BLaER1 (cell line): ENCODE data around the gene NDUFS8.

Experiments
- H3K27ac ChIP-seq: shearing (Covaris generic); formaldehyde crosslinking; 2 replicates; pipeline ENCODE4 v1.8.1; 2022
- H3K27me3 ChIP-seq: shearing (Covaris generic); formaldehyde crosslinking; 2 replicates; pipeline ENCODE4 v1.8.1; 2022
- H3K36me3 ChIP-seq: shearing (Covaris generic); formaldehyde crosslinking; 2 replicates; pipeline ENCODE4 v1.8.1; 2022
- H3K4me1 ChIP-seq: shearing (Covaris generic); formaldehyde crosslinking; 2 replicates; pipeline ENCODE4 v1.8.1; 2022
- H3K4me2 ChIP-seq: shearing (Covaris generic); formaldehyde crosslinking; 2 replicates; pipeline ENCODE4 v1.8.1; 2022
- H3K4me3 ChIP-seq: shearing (Covaris generic); formaldehyde crosslinking; 2 replicates; pipeline ENCODE4 v1.8.1; 2022
- H3K9ac ChIP-seq: shearing (Covaris generic); formaldehyde crosslinking; 2 replicates; pipeline ENCODE4 v1.8.1; 2022
- H3K9me3 ChIP-seq: shearing (Covaris generic); formaldehyde crosslinking; 2 replicates; pipeline ENCODE4 v1.8.1; 2022
- H4K20me1 ChIP-seq: shearing (Covaris generic); formaldehyde crosslinking; 2 replicates; pipeline ENCODE4 v1.8.1; 2022
- Cebpa-rat ChIP-seq: shearing (Covaris generic); IDR thresholded peaks from 2 replicates; pipeline ENCODE4 v1.8.1; 2022

NDUFS8 gene

GRCh38 chr11:67996051-67996450 is 34.4 kb upstream of the NDUFS8 start:
- no peak overlapping the region for H3K9ac ChIP-seq
- H4K20me1 ChIP-seq = peaks cover 21% of the 10 kb centered on the region
- peaks cover 45% of the 10 kb centered on the region for H3K4me1 ChIP-seq
- H3K36me3 ChIP-seq = peaks cover 70% of the 10 kb centered on the region
- no peak for TF ChIP-seq Cebpa-rat
- H3K4me2 ChIP-seq = no peak overlapping the region
- H3K27ac ChIP-seq = no peak overlapping the region
- no peak overlapping the region for H3K4me3 ChIP-seq
- H3K27me3 ChIP-seq = no peaks in the 10 kb centered on the region
- no peaks in the 10 kb centered on the region for H3K9me3 ChIP-seq

GRCh38 chr11:67996622-67997474 is 33.6 kb upstream of the NDUFS8 start:
- Histone ChIP-seq H3K4me3 (no peak overlapping the region), H3K36me3 (peaks cover 66% of the 10 kb centered on the region), H3K4me2 (no peak overlapping the region), H3K27ac (no peak overlapping the region), H3K9ac (no peak overlapping the region), H4K20me1 (peaks cover 21% of the 10 kb centered on the region), H3K4me1 (peaks cover 53% of the 10 kb centered on the region), H3K27me3 (no peaks in the 10 kb centered on the region), H3K9me3 (no peaks in the 10 kb centered on the region)
- no peak for TF ChIP-seq Cebpa-rat

GRCh38 chr11:67997475-67997921 is 33.0 kb upstream of the NDUFS8 start:
- H3K4me3 ChIP-seq = no peak overlapping the region
- no peak overlapping the region for H3K9ac ChIP-seq
- H3K27me3 ChIP-seq = no peaks in the 10 kb centered on the region

GRCh38 chr11:67998150-67999045 is 32.1 kb upstream of the NDUFS8 start:
- H3K9ac ChIP-seq = no peak overlapping the region
- H3K9me3 ChIP-seq = no peaks in the 10 kb centered on the region
- H3K27ac ChIP-seq = 0 out of 2 replicates have a peak overlapping the region, but pooled peaks have one; percentile 5

More at GRCh38 chr11:67997475-67997921, 33.0 kb upstream of the NDUFS8 start:
- H3K36me3 ChIP-seq = peaks cover 66% of the 10 kb centered on the region
- peaks cover 60% of the 10 kb centered on the region for H3K4me1 ChIP-seq
- no peak for TF ChIP-seq Cebpa-rat
- H3K4me2 ChIP-seq = no peak overlapping the region
- H3K27ac ChIP-seq = no peak overlapping the region
- no peaks in the 10 kb centered on the region for H3K9me3 ChIP-seq
- H4K20me1 ChIP-seq = peaks cover 21% of the 10 kb centered on the region

GRCh38 chr11:67999201-67999629 is 31.3 kb upstream of the NDUFS8 start:
- H3K9ac ChIP-seq = no peak overlapping the region
- H3K27me3 ChIP-seq = no peaks in the 10 kb centered on the region
- H3K4me2 ChIP-seq = no peak overlapping the region
- no peak overlapping the region; the same call in 1 of the 2 replicates for H3K27ac ChIP-seq
- TF ChIP-seq Cebpa-rat = no peak
- H3K36me3 ChIP-seq = peaks cover 62% of the 10 kb centered on the region
- H3K4me3 ChIP-seq = no peak overlapping the region
- peaks cover 17% of the 10 kb centered on the region for H4K20me1 ChIP-seq
- peaks cover 60% of the 10 kb centered on the region for H3K4me1 ChIP-seq
- H3K9me3 ChIP-seq = no peaks in the 10 kb centered on the region

More at GRCh38 chr11:67998150-67999045, 32.1 kb upstream of the NDUFS8 start:
- no peak for TF ChIP-seq Cebpa-rat
- Histone ChIP-seq H3K4me1 (peaks cover 64% of the 10 kb centered on the region), H3K27me3 (no peaks in the 10 kb centered on the region), H3K4me2 (no peak overlapping the region), H4K20me1 (peaks cover 21% of the 10 kb centered on the region), H3K36me3 (peaks cover 62% of the 10 kb centered on the region), H3K4me3 (no peak overlapping the region)

GRCh38 chr11:67999704-68000103 is 30.8 kb upstream of the NDUFS8 start:
- peaks cover 60% of the 10 kb centered on the region for H3K4me1 ChIP-seq
- no peak overlapping the region for H3K4me2 ChIP-seq
- H3K9ac ChIP-seq = no peak overlapping the region
- H3K27ac ChIP-seq = no peak overlapping the region; the same call in 1 of the 2 replicates
- H3K36me3 ChIP-seq = peaks cover 59% of the 10 kb centered on the region
- H3K4me3 ChIP-seq = no peak overlapping the region
- no peak for TF ChIP-seq Cebpa-rat
- H3K27me3 ChIP-seq = no peaks in the 10 kb centered on the region
- H3K9me3 ChIP-seq = no peaks in the 10 kb centered on the region
- peaks cover 13% of the 10 kb centered on the region for H4K20me1 ChIP-seq

- no peaks in the 10 kb centered on the region for H3K9me3 ChIP-seq
- H3K4me3 ChIP-seq = peak overlapping the region; percentile 76
- no peaks in the 10 kb centered on the region for H3K27me3 ChIP-seq
- peak overlapping the region; percentile 82 for H3K9ac ChIP-seq
- peaks cover 80% of the 10 kb centered on the region for H3K4me1 ChIP-seq
- H3K4me2 ChIP-seq = peak overlapping the region; percentile 96
- H3K27ac ChIP-seq = peak overlapping the region; percentile 93
- H4K20me1 ChIP-seq = no peaks in the 10 kb centered on the region
- H3K36me3 ChIP-seq = peaks cover 33% of the 10 kb centered on the region
- no peak for TF ChIP-seq Cebpa-rat
Measured at GRCh38 chr11:68002575-68002937, 27.9 kb upstream of the NDUFS8 start.

- Histone ChIP-seq H3K36me3 (peaks cover 27% of the 10 kb centered on the region), H3K27me3 (no peaks in the 10 kb centered on the region), H3K9ac (peak overlapping the region; percentile 82), H3K4me1 (peaks cover 80% of the 10 kb centered on the region), H3K4me3 (peak overlapping the region; percentile 76), H3K27ac (peak overlapping the region; percentile 93), H3K4me2 (peak overlapping the region; percentile 96), H3K9me3 (no peaks in the 10 kb centered on the region), H4K20me1 (no peaks in the 10 kb centered on the region)
- no peak for TF ChIP-seq Cebpa-rat
Measured at GRCh38 chr11:68002938-68003845, 27.3 kb upstream of the NDUFS8 start.
